SK-N-SH treated with all-trans-retinoic acid at 6 μM for 48 hours (cell line): ENCODE results near the gene CLSTN2.
A peak's percentile ranks its signal among the peaks of the same experiment; 100 is the strongest.

Experiments
- ATAC-seq: fragments of 200-7000 bp; cut with Tn5 transposase; 3 replicates; pipeline ENCODE4 v1.9.1; 2020; ENCODE audit warnings: mild to moderate bottlenecking, moderate library complexity
- ARNTL ChIP-seq: fragments of 450-650 bp; formaldehyde crosslinking; IDR thresholded peaks from 2 replicates; pipeline ENCODE4 v1.5.0; 2020; ENCODE audit warnings: low read depth, mild to moderate bottlenecking, moderate library complexity, borderline replicate concordance
- BACH2 ChIP-seq: fragments of 250-450 bp; sonication (Bioruptor Pico); IDR thresholded peaks from 2 replicates; pipeline ENCODE4 v1.9.0; 2021; ENCODE audit warnings: mild to moderate bottlenecking, borderline replicate concordance
- CREB5 ChIP-seq: fragments of 250-450 bp; sonication (Bioruptor Pico); IDR thresholded peaks from 2 replicates; pipeline ENCODE4 v1.5.1; 2020; ENCODE audit warnings: low read depth, mild to moderate bottlenecking, moderate library complexity
- CSDC2 ChIP-seq: fragments of 250-450 bp; sonication (Bioruptor Pico); IDR thresholded peaks from 2 replicates; pipeline ENCODE4 v1.5.0; 2020; ENCODE audit warnings: mild to moderate bottlenecking, moderate library complexity
- GLIS3 ChIP-seq: fragments of 250-450 bp; sonication (Bioruptor Pico); IDR thresholded peaks from 2 replicates; pipeline ENCODE4 v1.5.0; 2020; ENCODE audit warnings: mild to moderate bottlenecking, moderate library complexity
- ISL1 ChIP-seq: fragments of 250-450 bp; sonication (Bioruptor Pico); IDR thresholded peaks from 2 replicates; pipeline ENCODE4 v2.1.2; 2022; ENCODE audit warnings: mild to moderate bottlenecking, moderate library complexity
- OSR1 ChIP-seq: fragments of 250-450 bp; sonication (Bioruptor Pico); IDR thresholded peaks from 2 replicates; pipeline ENCODE4 v1.8.0; 2022; ENCODE audit warnings: moderate library complexity, mild to moderate bottlenecking, inconsistent platforms
- PATZ1 ChIP-seq: fragments of 250-450 bp; sonication (Bioruptor Pico); IDR thresholded peaks from 2 replicates; pipeline ENCODE4 v1.8.0; 2020; ENCODE audit warnings: mild to moderate bottlenecking, moderate library complexity, borderline replicate concordance
- POU6F1 ChIP-seq: fragments of 250-450 bp; sonication (Bioruptor Pico); IDR thresholded peaks from 2 replicates; pipeline ENCODE4 v1.8.0; 2021; ENCODE audit warnings: low read depth, mild to moderate bottlenecking, moderate library complexity, borderline replicate concordance
- PPARA ChIP-seq: fragments of 250-450 bp; sonication (Bioruptor Pico); IDR thresholded peaks from 2 replicates; pipeline ENCODE4 v1.5.0; 2020; ENCODE audit warnings: mild to moderate bottlenecking, borderline replicate concordance
- RARB ChIP-seq: fragments of 250-450 bp; sonication (Bioruptor Pico); IDR thresholded peaks from 2 replicates; pipeline ENCODE4 v1.8.0; 2021; ENCODE audit warnings: mild to moderate bottlenecking, moderate library complexity
- SNAI2 ChIP-seq: fragments of 250-450 bp; sonication (Bioruptor Pico); IDR thresholded peaks from 2 replicates; pipeline ENCODE4 v1.5.0; 2020; ENCODE audit warnings: mild to moderate bottlenecking, moderate library complexity
- TCF4 ChIP-seq: fragments of 250-450 bp; sonication (Bioruptor Pico); IDR thresholded peaks from 2 replicates; pipeline ENCODE4 v1.8.0; 2021; ENCODE audit warnings: mild to moderate bottlenecking, moderate library complexity, borderline replicate concordance
- TOX ChIP-seq: fragments of 250-450 bp; sonication (Bioruptor Pico); IDR thresholded peaks from 2 replicates; pipeline ENCODE4 v1.8.0; 2021; ENCODE audit warnings: mild to moderate bottlenecking, moderate library complexity, borderline replicate concordance
- TSHZ2 ChIP-seq: fragments of 250-450 bp; sonication (Bioruptor Pico); IDR thresholded peaks from 2 replicates; pipeline ENCODE4 v1.5.0; 2020; ENCODE audit warnings: mild to moderate bottlenecking, moderate library complexity
- ZC3H10 ChIP-seq: fragments of 250-450 bp; sonication (Bioruptor Pico); IDR thresholded peaks from 2 replicates; pipeline ENCODE4 v1.5.1; 2021; ENCODE audit warnings: mild to moderate bottlenecking, moderate library complexity
- ZFP3 ChIP-seq: fragments of 250-450 bp; sonication (Bioruptor Pico); IDR thresholded peaks from 2 replicates; pipeline ENCODE4 v1.5.0; 2020; ENCODE audit warnings: mild to moderate bottlenecking, moderate library complexity
- ZFP30 ChIP-seq: fragments of 450-650 bp; formaldehyde crosslinking; IDR thresholded peaks from 2 replicates; pipeline ENCODE4 v1.5.0; 2022; ENCODE audit warnings: mild to moderate bottlenecking, moderate library complexity
- ZNF565 ChIP-seq: fragments of 450-650 bp; formaldehyde crosslinking; conservative IDR thresholded peaks from 2 replicates; pipeline ENCODE4 v1.5.0; 2020; ENCODE audit warnings: low read depth, mild to moderate bottlenecking, moderate library complexity
- ZNF70 ChIP-seq: fragments of 450-650 bp; formaldehyde crosslinking; IDR thresholded peaks from 2 replicates; pipeline ENCODE4 v1.5.0; 2020; ENCODE audit warnings: mild to moderate bottlenecking, moderate library complexity
- ZNF8 ChIP-seq: fragments of 450-650 bp; formaldehyde crosslinking; IDR thresholded peaks from 2 replicates; pipeline ENCODE4 v1.5.0; 2020; ENCODE audit warnings: mild to moderate bottlenecking, moderate library complexity

The CLSTN2 gene

GRCh38 chr3:140206196-140207040 is 271.4 kb downstream of the CLSTN2 start (continued):
- TF ChIP-seq CREB5 (no peak), SNAI2 (peak; percentile 97), ZNF8 (no peak), ZNF565 (CRISPR knock-in tag) (no peak; the same call in 1 of the 2 replicates), CSDC2 (0 out of 2 replicates have a peak, but pooled peaks have one; percentile 21)

GRCh38 chr3:140207541-140207940 is 272.6 kb downstream of the CLSTN2 start:
- ATAC-seq = no peak
- TF ChIP-seq ZNF565 (CRISPR knock-in tag) (no peak), POU6F1 (CRISPR knock-in tag) (no peak), ISL1 (CRISPR knock-in tag) (no peak), ZNF8 (no peak), ZFP30 (CRISPR knock-in tag) (no peak), BACH2 (CRISPR knock-in tag) (no peak), OSR1 (CRISPR knock-in tag) (no peak), TOX (no peak), TSHZ2 (CRISPR knock-in tag) (no peak), SNAI2 (no peak), RARB (CRISPR knock-in tag) (no peak), PPARA (CRISPR knock-in tag) (no peak), GLIS3 (CRISPR knock-in tag) (no peak), PATZ1 (CRISPR knock-in tag) (no peak), TCF4 (CRISPR knock-in tag) (no peak), CSDC2 (no peak), ZNF70 (CRISPR knock-in tag) (no peak), ZFP3 (CRISPR knock-in tag) (no peak), CREB5 (no peak), ZC3H10 (CRISPR knock-in tag) (no peak)
- TF ChIP-seq, all 23 proteins: peak for 0

GRCh38 chr3:140216249-140216648 is 281.3 kb downstream of the CLSTN2 start:
- no peak for ATAC-seq
- TF ChIP-seq CREB5 (no peak), SNAI2 (no peak), OSR1 (CRISPR knock-in tag) (no peak), ISL1 (CRISPR knock-in tag) (no peak), ZFP3 (CRISPR knock-in tag) (no peak), TCF4 (CRISPR knock-in tag) (no peak), ARNTL (no peak), ZC3H10 (CRISPR knock-in tag) (no peak), CSDC2 (no peak)
